Fibroblast of mammary gland (primary cell): Measurements from ENCODE around the gene TMC2.

Experiments used
- DNase-seq: peaks from one replicate; pipeline ENCODE4 v3.0.0-alpha.2; 2010; ENCODE audit warnings: low read depth
- H3K4me3 ChIP-seq: 2 replicates; pipeline ENCODE4 v1.5.1; 2011; ENCODE audit warnings: low read depth, mild to moderate bottlenecking, low read length, moderate library complexity; ENCODE audit not compliant: control insufficient read depth
- TF ChIP-seq, protein P1 (sequence below): conservative IDR thresholded peaks from 2 replicates; pipeline ENCODE4 v1.5.1; 2011; ENCODE audit warnings: low read depth, low read length, inconsistent platforms; ENCODE audit not compliant: control insufficient read depth, insufficient read depth

Gene TMC2

DNA sequence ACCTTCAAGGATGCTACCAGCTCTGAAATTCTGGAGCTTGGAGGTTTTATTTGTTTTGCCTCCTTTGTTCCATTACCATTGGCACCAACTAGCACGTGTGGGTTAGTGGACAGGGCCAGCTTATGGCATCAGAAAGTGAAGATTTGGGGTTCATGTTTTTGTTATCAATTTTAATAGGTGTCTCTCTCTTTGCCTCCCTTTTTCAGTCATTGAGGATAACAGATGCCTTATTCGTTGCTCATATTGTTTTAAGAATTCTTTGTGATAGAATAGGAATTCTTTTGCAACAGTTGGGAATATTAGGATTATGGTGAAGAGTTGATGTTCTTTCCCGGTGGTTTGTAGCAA, 22.9 kb downstream of the TMC2 start:
- DNase-seq: no peak
- no peak overlapping the region for H3K4me3 ChIP-seq

DNA sequence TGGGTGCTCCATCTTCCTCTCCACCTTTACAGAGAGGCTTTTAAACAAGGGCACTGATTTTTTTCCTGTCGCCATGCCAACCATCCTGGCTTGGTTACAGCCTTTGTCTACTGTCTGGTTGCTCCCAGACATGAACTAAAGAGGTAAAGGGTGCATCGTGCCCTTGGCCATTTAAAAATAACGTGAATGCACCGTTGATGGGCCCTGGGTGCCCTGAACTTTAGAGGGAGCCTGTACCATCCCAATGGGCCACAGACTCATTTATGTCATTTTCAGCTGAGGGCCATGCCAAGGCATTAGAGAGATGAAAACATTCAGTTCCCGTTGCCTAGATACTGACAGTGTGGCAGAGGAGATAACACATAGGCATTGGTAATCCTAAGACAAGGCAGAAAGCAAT, 23.3 kb downstream of the TMC2 start:
- no peak overlapping the region for H3K4me3 ChIP-seq
- TF ChIP-seq, protein P1, sequence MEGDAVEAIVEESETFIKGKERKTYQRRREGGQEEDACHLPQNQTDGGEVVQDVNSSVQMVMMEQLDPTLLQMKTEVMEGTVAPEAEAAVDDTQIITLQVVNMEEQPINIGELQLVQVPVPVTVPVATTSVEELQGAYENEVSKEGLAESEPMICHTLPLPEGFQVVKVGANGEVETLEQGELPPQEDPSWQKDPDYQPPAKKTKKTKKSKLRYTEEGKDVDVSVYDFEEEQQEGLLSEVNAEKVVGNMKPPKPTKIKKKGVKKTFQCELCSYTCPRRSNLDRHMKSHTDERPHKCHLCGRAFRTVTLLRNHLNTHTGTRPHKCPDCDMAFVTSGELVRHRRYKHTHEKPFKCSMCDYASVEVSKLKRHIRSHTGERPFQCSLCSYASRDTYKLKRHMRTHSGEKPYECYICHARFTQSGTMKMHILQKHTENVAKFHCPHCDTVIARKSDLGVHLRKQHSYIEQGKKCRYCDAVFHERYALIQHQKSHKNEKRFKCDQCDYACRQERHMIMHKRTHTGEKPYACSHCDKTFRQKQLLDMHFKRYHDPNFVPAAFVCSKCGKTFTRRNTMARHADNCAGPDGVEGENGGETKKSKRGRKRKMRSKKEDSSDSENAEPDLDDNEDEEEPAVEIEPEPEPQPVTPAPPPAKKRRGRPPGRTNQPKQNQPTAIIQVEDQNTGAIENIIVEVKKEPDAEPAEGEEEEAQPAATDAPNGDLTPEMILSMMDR: no peak
- no peak for DNase-seq

More for the DNA sequence above, 22.9 kb downstream of the TMC2 start:
- TF ChIP-seq, protein P1: no peak

DNA sequence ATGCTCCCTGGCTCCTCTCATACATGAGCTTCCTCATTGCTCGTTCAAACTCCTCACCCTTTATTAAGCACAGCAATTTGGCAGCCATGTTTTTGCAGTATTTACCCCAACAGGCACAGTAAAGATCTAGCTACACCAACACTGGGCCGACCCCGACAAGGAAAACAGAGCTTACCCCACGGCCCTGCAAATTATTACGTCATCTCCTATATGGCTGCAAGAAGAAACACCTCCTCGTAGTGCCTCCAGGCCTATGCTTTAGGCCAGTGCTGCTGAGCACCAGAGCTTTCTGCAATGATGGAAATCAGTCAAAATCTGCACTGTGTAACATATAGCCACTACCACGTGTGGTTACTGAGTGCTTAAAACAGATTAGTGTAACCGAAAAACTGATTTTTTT, 26.7 kb downstream of the TMC2 start:
- DNase-seq: no peak
- no peak overlapping the region for H3K4me3 ChIP-seq
- TF ChIP-seq, protein P1: no peak

DNA sequence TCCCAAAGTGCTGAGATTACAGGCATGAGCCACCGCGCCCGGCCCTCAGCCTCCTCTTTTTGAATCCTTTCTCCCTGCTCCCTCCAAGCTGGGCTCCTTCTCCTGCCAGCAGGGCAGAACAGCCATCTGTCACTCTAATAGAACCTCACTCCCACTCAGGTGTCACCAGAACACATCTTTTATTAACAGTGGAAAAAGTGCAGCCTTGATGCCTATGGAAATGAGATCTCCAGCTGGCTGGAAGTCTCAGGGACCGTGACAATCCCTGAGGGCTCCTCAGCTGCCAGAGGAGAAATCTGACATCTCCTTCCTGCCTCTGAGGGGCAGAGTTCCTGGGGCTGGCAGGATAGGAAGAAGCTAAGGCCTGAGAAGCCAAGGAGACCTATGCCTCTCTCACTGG, 28.0 kb downstream of the TMC2 start:
- no peak for DNase-seq
- H3K4me3 ChIP-seq: no peak overlapping the region
- TF ChIP-seq, protein P1: no peak

DNA sequence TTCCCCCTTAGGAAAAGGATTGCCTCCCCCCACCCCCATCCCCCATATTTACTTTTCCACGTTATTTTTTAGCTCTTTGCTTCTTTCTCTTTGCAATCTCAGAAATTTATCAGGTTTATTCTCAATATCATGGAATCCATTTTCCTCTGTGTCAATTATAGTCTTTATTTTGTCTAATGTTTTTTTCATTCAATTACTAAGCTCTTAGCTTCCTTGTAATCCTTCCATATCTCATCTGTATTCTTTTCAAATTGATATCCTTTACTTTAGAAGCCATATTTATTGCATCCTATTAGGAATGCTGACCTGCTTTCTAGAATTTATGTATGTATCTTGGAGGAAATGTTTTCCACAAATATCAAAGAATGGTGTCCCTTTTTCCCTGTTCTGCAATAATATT, 39.3 kb downstream of the TMC2 start:
- no peak overlapping the region for H3K4me3 ChIP-seq
- DNase-seq: no peak
- TF ChIP-seq, protein P1: no peak

DNA sequence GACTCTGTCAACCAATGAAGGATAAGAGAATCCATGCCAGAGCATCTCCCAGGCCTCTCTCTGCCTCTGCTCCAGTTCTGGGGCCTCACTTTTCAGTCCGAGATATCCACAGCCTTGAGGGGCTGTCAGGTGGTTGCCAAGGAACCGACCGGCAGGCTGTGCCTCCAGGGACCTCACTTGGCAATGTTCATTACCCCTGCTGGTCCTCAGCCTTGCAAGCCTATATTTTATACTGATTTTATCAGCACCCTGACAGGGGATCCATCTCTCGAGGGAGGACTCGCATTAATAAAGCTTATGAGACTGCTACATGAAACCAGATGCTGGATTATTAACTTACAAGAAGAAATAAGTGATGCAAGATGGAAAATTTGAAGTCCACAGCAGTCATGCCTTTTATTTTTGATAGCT, 39.9 kb downstream of the TMC2 start:
- TF ChIP-seq, protein P1: no peak
- no peak for DNase-seq
- H3K4me3 ChIP-seq: no peak overlapping the region

DNA sequence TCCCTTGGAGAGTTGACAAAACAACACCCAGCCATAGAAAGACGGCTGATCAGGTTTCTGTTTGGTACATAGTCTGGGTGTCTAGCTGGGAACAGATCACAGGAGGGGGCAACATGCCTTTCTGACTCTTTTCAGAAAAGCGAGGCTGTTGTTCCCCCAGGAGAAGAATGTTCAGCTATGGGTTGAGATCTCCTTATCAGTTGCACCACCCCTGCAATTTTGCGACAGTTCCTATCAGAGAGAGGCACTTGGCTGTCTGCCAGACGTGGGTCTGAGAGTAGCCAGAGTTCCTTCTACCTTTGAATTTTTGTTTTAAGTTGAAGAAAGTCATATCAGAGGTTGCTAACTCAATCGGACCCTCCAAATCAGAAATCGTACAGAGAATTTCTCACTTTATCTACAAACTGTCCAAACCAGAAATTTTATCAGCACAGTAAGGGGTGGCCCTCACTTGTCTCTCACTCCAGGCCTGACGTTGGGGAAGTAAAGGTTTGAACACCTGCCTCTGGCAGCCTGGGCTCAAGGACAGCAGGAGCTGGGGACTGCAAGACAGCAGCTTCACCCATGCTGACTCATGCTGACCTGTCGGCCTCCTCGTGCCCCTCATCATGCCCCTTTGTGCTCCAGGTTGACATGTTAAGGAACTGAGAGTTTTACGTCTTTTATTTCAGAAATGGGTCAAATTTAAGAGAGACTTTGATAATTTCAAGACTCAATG, 42.3 kb downstream of the TMC2 start:
- TF ChIP-seq, protein P1: no peak
- no peak for DNase-seq
- H3K4me3 ChIP-seq: no peak overlapping the region
